ENCODE measurements around the gene MAFG. TPM values are rescaled to one million over a fixed set of nuclear protein-coding genes. Genes with fewer than 3 reads are reported as not detected.

The MAFG gene
- total and polyA plus RNA-seq, 8 donors = 2.3 to 30.4 (median 11.2) TPM

DNA sequence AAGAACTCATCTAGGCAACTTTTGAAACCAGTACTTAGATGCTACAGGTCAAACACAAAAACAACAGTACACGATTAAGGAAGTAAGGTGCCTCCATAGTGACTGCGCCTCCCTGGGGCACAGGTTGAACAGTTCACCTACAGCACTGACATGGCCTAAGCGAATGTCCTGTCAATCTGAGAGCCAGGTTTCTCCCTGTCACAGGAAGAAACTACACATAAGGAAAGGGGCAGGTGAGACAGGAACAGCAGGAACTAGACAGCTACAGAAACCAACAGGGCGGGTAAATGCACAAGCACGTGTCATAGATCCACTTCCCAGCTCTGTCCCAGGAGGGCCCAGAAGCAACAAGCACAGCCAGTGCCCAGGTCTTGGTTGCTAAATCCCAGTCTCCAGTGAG, 48.4 kb downstream of the MAFG start:
- Histone ChIP-seq H3K27me3 (no peaks in the 10 kb centered on the region), H3K4me3 (no peak overlapping the region), H3K9me3 (no peaks in the 10 kb centered on the region), H3K4me1 (no peaks in the 10 kb centered on the region), H3K27ac (no peak overlapping the region), H3K36me3 (peaks cover 0 to 60% (median 53%) of the 10 kb centered on the region in 4 donors)
- intact Hi-C loops (cut with DNase I; ENCODE audit: low total_unique reads) = no loop called here
- no peak for DNase-seq
- WGBS, 5 donors = 81 to 91% (median 89%) methylated on average over 5 of the region's 5 CpGs
- no peak for TF ChIP-seq EP300 (IDR thresholded peaks at IDR 0.05)

DNA sequence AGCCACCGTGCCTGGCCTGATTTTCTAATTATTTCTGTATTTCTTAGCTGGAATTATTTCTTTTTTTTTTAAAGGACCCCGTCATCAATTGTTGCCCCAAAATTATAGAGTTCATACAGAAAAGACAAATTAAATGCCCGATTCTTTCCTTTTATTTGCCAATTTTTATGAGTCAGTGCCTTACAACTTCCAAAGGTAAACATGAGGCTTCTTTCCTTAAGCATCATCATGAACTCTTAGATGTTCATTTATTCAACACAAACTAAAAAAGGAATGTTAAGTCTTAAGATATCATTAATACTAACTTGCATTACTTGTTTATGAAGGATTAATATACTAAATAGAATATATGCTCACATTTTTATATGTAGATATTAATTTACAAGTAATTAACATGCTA, 49.2 kb downstream of the MAFG start:
- no peaks in the 10 kb centered on the region for H3K27me3 ChIP-seq
- peaks cover 0 to 52% (median 45%) of the 10 kb centered on the region in 4 donors for H3K36me3 ChIP-seq
- DNase-seq = no peak
- H3K4me1 ChIP-seq = peaks cover 0 to 6% (median under 1%) of the 10 kb centered on the region in 4 donors
- no peak overlapping the region for H3K4me3 ChIP-seq
- H3K27ac ChIP-seq = no peak overlapping the region
- 83 to 94% (median 89%) methylated on average over 3 of the region's 3 CpGs for WGBS, 5 donors
- intact Hi-C loops (cut with DNase I; ENCODE audit: low total_unique reads) = no loop called here
- H3K9me3 ChIP-seq = no peaks in the 10 kb centered on the region
- TF ChIP-seq EP300 (IDR thresholded peaks at IDR 0.05) = no peak
- no peak for TF ChIP-seq POLR2AphosphoS5 (IDR thresholded peaks at IDR 0.05)
- TF ChIP-seq POLR2A (IDR thresholded peaks at IDR 0.05) = no peak
- TF ChIP-seq, protein P1, sequence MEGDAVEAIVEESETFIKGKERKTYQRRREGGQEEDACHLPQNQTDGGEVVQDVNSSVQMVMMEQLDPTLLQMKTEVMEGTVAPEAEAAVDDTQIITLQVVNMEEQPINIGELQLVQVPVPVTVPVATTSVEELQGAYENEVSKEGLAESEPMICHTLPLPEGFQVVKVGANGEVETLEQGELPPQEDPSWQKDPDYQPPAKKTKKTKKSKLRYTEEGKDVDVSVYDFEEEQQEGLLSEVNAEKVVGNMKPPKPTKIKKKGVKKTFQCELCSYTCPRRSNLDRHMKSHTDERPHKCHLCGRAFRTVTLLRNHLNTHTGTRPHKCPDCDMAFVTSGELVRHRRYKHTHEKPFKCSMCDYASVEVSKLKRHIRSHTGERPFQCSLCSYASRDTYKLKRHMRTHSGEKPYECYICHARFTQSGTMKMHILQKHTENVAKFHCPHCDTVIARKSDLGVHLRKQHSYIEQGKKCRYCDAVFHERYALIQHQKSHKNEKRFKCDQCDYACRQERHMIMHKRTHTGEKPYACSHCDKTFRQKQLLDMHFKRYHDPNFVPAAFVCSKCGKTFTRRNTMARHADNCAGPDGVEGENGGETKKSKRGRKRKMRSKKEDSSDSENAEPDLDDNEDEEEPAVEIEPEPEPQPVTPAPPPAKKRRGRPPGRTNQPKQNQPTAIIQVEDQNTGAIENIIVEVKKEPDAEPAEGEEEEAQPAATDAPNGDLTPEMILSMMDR (IDR thresholded peaks at IDR 0.05) = no peak

GRCh38 chr17:81877569-81877968, 50.0 kb downstream of the MAFG start:
- H3K27me3 ChIP-seq = no peaks in the 10 kb centered on the region
- no peak for TF ChIP-seq POLR2A (IDR thresholded peaks at IDR 0.05)
- TF ChIP-seq, protein P1 (IDR thresholded peaks at IDR 0.05) = no peak
- no peak for TF ChIP-seq EP300 (IDR thresholded peaks at IDR 0.05)
- TF ChIP-seq POLR2AphosphoS5 (IDR thresholded peaks at IDR 0.05) = no peak
- no peak overlapping the region for H3K4me3 ChIP-seq
- H3K36me3 ChIP-seq = peaks cover 0 to 45% (median 39%) of the 10 kb centered on the region in 4 donors
- 94 to 98% (median 95%) methylated on average over 5 of the region's 5 CpGs for WGBS, 5 donors
- H3K27ac ChIP-seq = no peak overlapping the region
- H3K9me3 ChIP-seq = no peaks in the 10 kb centered on the region
- peaks cover 0 to 14% (median 5%) of the 10 kb centered on the region in 4 donors for H3K4me1 ChIP-seq
- intact Hi-C loops (cut with DNase I; ENCODE audit: low total_unique reads) = no loop called here
- DNase-seq = no peak

- Histone ChIP-seq H3K9me3 (no peaks in the 10 kb centered on the region), H3K27ac (peak overlapping the region; percentile 92 to 100 (median 99)), H3K27me3 (no peaks in the 10 kb centered on the region), H3K4me3 (peak overlapping the region; percentile 68 to 98 (median 85)), H3K4me1 (peaks cover 37 to 65% (median 52%) of the 10 kb centered on the region in 4 donors), H3K36me3 (peaks cover 22 to 29% (median 28%) of the 10 kb centered on the region in 4 donors)
- WGBS, 5 donors = 0 to 2% (median 0%) methylated on average over 37 to 86 of the region's 86 CpGs
- intact Hi-C loops (cut with DNase I; ENCODE audit: low total_unique reads) = no loop called here
- DNase-seq = peak; percentile 96 to 98
- peak in 2 of 3 donors; percentile 15 to 100 for TF ChIP-seq POLR2AphosphoS5 (IDR thresholded peaks at IDR 0.05)
- peak in 1 of 4 donors; percentile 60 for TF ChIP-seq POLR2A (IDR thresholded peaks at IDR 0.05)
- TF ChIP-seq, protein P1 (IDR thresholded peaks at IDR 0.05) = peak in 2 of 7 experiments; percentile 7 to 39
- peak; percentile 30 for TF ChIP-seq EP300 (IDR thresholded peaks at IDR 0.05)
These were observed 55.9 kb downstream of the MAFG start for GRCh38 chr17:81871387-81872230.
